Measurements from ENCODE around the gene CHIA.
A peak's percentile ranks its signal among the peaks of the same experiment; 100 is the strongest.

Gene CHIA

GRCh38 chr1:111369645-111370044 lies 79.0 kb downstream of the CHIA start:
- DNase-seq: peak; percentile 38
